Left ventricle myocardium inferior (tissue), 1 donor: ENCODE results near the gene IST1. TPM values are rescaled to one million over a fixed set of nuclear protein-coding genes. Genes with fewer than 3 reads are reported as not detected.

ENCODE experiments used
- DNase-seq: peaks from one replicate; pipeline ENCODE4 v3.0.0-alpha.2; 2020
- H3K27ac ChIP-seq: fragments of 200-600 bp; replicated peaks from 2 replicates; pipeline ENCODE4 v1.8.0; 2021
- H3K27me3 ChIP-seq: fragments of 200-600 bp; 2 replicates; pipeline ENCODE4 v1.8.0; 2021; ENCODE audit warnings: low read depth
- H3K36me3 ChIP-seq: fragments of 200-600 bp; 2 replicates; pipeline ENCODE4 v1.8.0; 2021
- H3K4me1 ChIP-seq: fragments of 200-600 bp; 2 replicates; pipeline ENCODE4 v1.8.0; 2021
- H3K4me3 ChIP-seq: fragments of 200-600 bp; 2 replicates; pipeline ENCODE4 v1.8.0; 2021; ENCODE audit warnings: mild to moderate bottlenecking, moderate library complexity
- H3K9me3 ChIP-seq: fragments of 200-600 bp; replicated peaks from 2 replicates; pipeline ENCODE4 v1.8.0; 2021
- CTCF ChIP-seq: fragments of 200-600 bp; IDR thresholded peaks from 2 replicates; pipeline ENCODE4 v1.8.0; 2021; ENCODE audit warnings: antibody characterized with exemption, mild to moderate bottlenecking, borderline replicate concordance
- intact Hi-C: fragments of 100-400 bp; cut with micrococcal nuclease; formaldehyde crosslinking; loops from one replicate; pipeline ENCODE4 v1.11.0; 2022
- total RNA-seq: library from RNA; stranded (reverse); fragmentation: NEBNext Ultra II Directional; extraction: Animal tissue kit (Norgen Biotek cat#: 25700); gene quantifications from one replicate; pipeline ENCODE4 v1.2.1, GENCODE V29; 2021
- donor health status: DM: no; HTN: yes; CAD: no; lungs with severe emphysema.

The IST1 gene
- total RNA-seq, 1 donor from 2014 or later = 109 TPM

- no peak for TF ChIP-seq CTCF
- Histone ChIP-seq H3K27ac (no peak overlapping the region), H3K4me3 (no peak overlapping the region), H3K27me3 (no peaks in the 10 kb centered on the region), H3K36me3 (peaks cover 58% of the 10 kb centered on the region), H3K4me1 (peaks cover 58% of the 10 kb centered on the region), H3K9me3 (no peaks in the 10 kb centered on the region)
- no peak for DNase-seq
- intact Hi-C loops = no loop called here
Observed at GRCh38 chr16:71851746-71852145, 43.6 kb upstream of the IST1 start.

- Histone ChIP-seq H3K4me1 (peaks cover 58% of the 10 kb centered on the region), H3K9me3 (no peaks in the 10 kb centered on the region), H3K27ac (no peak overlapping the region), H3K4me3 (no peak overlapping the region), H3K27me3 (no peaks in the 10 kb centered on the region), H3K36me3 (peaks cover 58% of the 10 kb centered on the region)
- no peak for DNase-seq
- intact Hi-C loops = no loop called here
- no peak for TF ChIP-seq CTCF
Observed at GRCh38 chr16:71852158-71852557, 43.2 kb upstream of the IST1 start.

GRCh38 chr16:71852561-71852960 lies 42.8 kb upstream of the IST1 start:
- intact Hi-C loops = no loop called here
- no peaks in the 10 kb centered on the region for H3K27me3 ChIP-seq
- H3K9me3 ChIP-seq = no peaks in the 10 kb centered on the region
- H3K4me1 ChIP-seq = peaks cover 58% of the 10 kb centered on the region
- peaks cover 58% of the 10 kb centered on the region for H3K36me3 ChIP-seq
- no peak overlapping the region for H3K27ac ChIP-seq
- no peak for TF ChIP-seq CTCF
- no peak overlapping the region for H3K4me3 ChIP-seq
- DNase-seq = no peak

- Histone ChIP-seq H3K4me3 (no peak overlapping the region), H3K9me3 (no peaks in the 10 kb centered on the region), H3K27ac (no peak overlapping the region), H3K36me3 (peaks cover 52% of the 10 kb centered on the region), H3K4me1 (peaks cover 58% of the 10 kb centered on the region), H3K27me3 (no peaks in the 10 kb centered on the region)
- TF ChIP-seq CTCF = no peak
- DNase-seq = no peak
- intact Hi-C loops = no loop called here
Observed at GRCh38 chr16:71853413-71853812, 41.9 kb upstream of the IST1 start.

GRCh38 chr16:71854369-71854948 lies 40.9 kb upstream of the IST1 start:
- Histone ChIP-seq H3K36me3 (peaks cover 41% of the 10 kb centered on the region), H3K27me3 (no peaks in the 10 kb centered on the region), H3K4me3 (no peak overlapping the region), H3K27ac (peak overlapping the region; percentile 57), H3K9me3 (no peaks in the 10 kb centered on the region), H3K4me1 (peaks cover 64% of the 10 kb centered on the region)
- intact Hi-C loops = no loop called here
- TF ChIP-seq CTCF = no peak
- DNase-seq = no peak
